GM19328 (cell line): ENCODE data around the gene SSBP3.
"Not testable (repeated sequence)": the region's sequence is repeated elsewhere in the genome, so short reads cannot be mapped to it uniquely, and the experiment has no call there.

ENCODE experiments used
- ATAC-seq: cut with Tn5 transposase; IDR thresholded peaks from one replicate; pipeline ENCODE4 v1.9.1; 2021; ENCODE audit warnings: mild to moderate bottlenecking, moderate library complexity; ENCODE audit not compliant: unreplicated experiment

Gene SSBP3

DNA sequence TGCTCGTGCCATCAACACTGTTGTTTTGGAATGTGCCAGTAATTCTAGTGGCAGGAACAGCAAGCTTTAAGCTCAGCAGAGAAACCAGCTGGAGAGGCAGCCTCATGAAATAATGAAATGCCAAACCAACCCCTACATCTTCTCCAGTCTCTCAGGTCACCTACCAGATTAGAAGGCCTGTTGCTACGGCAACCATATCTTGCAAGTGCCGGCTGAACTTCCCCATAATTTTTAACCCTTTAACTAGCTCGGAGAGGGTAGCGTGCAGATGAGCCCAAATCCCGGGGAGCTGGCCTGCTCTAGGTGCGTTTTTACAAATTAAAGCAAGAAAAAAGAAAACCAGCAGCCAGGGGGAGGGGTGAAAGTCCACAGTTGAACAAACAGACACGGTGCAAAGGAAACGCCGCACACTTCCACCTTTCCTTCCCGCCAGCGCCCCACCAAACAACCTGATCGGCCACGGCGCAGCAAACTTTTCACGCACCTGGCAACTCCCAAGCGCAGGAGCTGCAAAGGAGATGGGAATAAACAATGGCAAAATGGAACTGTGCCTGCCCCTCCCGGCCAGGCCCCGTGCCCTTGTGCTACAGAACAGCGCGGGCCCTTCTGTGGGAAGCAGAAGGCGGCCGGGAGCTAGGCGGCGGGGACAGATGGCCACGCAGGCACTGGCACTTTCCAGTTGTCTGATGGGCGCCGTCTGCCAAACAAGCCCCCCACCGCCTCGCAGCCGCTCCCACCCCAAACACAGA, 50.1 kb downstream of the SSBP3 start:
- ATAC-seq = no peak

DNA sequence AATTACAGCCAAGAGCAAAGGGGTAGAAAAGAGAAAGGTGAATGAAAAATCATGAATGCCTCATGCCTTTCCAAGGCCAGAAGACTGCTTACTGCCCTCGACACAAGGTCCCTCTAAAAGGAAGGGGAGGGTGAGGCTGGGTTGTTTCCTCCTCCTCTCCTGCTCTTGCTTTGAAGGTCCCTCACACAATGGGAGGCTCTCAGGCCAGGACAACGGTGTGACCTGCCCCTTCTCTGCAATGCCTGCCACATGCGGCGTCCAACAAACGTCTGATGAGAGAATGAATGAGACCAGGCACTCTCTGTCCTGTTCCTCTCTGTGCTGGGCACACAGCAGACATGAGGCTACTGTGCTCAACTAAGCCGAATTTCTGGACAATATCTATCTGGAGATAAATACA, 51.3 kb downstream of the SSBP3 start:
- ATAC-seq = no peak

DNA sequence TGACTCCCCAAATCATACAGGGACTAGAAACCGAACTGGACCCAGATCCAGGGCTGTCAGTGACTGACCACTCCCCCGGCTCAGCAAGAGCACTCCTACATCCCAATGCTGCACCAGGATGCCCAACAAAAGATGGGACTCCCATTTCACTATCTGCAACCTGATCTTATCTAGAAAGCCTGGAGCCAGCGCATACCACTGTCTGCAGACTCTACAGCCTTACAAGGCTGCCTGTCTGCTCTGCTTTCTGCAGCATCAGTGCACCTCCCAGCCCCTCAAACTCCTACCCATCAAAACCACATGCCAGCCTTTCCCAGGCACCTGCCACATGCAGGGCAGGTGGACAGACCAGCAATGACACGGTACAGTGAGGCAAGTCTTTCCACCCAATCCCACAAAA, 52.2 kb downstream of the SSBP3 start:
- ATAC-seq = no peak

DNA sequence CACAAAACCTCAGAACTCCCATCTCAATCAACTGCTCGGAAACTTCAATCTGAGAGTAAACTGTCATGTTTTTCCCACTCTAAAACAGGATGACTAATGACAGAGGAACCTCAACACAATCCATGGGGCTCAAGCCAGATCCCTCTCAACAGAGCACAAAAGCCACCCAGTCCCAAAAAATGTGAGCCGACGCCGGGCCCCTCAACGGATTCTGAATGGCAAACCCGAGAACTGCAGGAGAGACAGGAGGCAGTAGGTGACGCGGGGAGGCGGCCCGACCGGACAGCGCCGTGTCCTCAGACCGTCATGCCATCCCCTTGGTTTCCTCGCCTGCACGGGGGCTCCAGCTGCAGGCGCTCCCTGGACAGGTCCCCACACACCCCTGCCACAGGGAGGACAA, 53.4 kb downstream of the SSBP3 start:
- ATAC-seq = no peak

DNA sequence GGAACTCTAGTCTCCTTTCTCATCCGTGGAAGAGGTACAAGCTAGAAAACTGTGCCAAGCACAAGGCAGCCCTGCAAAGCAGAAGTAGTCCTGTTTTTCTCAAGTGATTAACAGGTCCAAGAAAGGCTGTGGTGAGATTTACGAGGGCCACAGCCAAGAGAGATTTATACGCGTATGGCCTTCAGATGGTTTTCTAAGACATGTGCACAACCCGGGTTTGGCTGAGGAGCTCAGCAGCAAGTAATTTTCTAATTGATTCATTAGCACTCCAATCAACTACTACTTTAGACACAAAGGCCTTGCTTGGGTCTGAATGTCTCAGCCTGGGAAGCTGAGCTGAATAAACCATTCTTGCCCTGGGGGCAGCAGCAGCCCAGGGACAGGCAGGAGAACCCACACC, 55.8 kb downstream of the SSBP3 start:
- ATAC-seq = no peak

DNA sequence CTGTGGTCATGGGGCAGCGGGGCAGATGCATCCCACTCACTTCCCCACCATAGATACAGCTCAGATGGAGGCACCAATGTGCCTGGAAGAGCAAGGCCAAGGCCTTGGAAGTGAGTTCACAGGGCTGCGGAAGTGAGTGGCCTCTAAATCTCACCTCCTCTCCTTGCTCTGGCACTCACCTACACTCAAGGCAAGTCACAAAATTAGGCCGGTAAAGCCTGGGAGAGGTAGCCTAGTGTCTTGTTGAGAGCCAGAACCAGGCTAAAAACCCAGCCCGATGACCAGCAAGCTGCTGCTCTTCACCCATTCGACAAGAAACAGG, 57.5 kb downstream of the SSBP3 start:
- ATAC-seq = no peak

DNA sequence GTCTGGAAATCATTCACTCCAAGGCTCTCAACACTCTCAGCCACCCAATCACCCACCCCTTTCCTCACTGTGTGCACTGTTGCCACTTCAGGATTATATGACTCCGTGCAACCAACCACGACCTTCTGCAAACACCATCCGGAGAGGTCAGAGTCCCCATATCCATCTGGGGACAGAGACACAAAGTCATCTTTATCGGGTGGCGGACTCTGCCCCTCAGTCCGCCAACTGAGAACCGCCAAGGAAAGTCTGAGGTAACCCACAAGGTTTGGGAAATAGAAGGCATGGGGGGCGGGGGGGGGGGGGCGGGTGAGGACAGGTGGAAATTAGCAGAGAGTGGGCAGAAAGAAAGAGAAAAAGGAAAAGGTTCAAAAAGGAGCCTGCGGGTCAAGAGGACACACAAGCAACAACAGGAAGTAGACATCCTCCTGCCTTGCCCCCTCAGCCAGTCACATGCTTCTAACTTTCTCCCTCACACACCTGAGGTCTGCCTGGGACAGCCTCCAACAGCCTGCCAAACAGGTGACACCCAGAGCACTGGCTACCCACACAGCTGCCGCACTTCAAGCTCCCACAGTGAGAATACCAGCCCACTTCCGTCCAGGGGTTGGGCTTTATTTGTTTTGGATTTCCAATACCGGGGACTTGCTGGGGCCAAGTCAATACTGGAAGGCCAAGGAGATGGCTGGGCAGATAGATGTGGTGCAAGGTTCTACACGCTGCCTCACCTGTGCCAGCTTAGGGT, 58.1 kb downstream of the SSBP3 start:
- ATAC-seq = no peak

DNA sequence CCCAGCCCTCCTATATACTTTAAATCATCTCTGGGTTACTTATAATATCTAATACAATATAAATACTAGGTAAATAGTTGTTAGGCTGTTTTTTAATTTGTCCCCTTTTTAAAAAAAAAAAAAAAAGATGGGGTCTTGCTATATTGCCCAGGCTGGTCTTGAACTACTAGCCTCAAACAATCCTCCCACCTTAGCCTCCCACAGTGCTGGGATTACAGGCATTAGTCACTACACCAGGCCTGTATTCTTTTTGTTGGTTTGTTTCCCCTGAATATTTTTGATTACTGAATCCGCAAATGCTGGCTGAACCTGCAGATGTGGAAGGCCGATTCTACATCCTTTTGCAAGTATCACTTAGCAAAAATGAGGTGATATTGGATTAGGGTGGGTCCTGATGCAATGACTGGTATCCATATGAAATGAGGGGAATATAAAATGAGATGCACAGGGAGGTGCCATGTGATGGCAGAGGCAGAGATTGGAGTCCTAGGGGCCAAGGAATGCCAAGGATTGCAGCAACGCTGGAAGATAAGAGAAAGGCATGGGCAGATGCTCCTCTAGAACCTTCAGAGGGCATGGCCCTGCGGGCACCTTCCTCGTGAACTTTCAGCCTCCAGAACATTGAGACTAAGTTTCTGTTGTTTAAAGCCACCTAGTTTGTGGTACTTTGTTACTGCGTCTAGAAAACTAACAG, 58.8 kb downstream of the SSBP3 start:
- no peak for ATAC-seq

DNA sequence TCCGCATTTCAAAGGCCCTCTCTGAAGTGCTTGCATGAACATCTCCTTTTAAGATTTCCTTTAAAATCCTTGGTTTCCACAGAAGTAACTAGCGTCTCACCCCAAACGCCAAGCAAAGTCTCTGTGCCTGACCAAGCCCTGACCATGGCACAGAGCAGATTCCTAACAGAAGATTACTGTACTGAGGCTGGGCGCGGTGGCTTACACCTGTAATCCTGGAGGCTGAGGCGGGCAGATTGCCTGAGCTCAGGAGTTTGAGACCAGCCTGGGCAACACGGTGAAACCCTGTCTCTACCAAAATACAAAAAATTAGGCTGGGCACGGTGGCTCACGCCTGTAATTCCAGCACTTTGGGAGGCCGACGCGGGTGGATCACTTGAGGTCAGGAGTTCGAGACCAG, 60.6 kb downstream of the SSBP3 start:
- ATAC-seq = not testable (repeated sequence)

DNA sequence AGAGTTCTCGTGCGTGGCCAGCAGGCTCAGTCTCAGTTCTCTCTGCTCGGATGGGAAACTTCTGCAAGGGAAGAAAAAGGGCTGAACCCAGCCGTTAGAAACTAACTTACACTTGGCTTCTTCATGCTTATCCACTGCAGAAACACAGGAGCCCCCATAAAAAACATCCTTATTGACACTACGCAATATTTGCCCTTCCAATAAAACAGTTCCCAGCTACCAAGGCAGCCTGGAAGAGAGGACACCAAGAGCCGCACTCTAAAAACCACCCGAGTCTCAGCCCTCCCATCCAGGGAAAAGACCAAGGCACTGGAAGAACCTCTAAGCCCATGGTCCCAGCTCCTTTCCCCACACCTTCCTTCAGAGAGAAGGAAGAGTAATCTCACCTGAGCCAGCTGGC, 61.1 kb downstream of the SSBP3 start:
- no peak for ATAC-seq

DNA sequence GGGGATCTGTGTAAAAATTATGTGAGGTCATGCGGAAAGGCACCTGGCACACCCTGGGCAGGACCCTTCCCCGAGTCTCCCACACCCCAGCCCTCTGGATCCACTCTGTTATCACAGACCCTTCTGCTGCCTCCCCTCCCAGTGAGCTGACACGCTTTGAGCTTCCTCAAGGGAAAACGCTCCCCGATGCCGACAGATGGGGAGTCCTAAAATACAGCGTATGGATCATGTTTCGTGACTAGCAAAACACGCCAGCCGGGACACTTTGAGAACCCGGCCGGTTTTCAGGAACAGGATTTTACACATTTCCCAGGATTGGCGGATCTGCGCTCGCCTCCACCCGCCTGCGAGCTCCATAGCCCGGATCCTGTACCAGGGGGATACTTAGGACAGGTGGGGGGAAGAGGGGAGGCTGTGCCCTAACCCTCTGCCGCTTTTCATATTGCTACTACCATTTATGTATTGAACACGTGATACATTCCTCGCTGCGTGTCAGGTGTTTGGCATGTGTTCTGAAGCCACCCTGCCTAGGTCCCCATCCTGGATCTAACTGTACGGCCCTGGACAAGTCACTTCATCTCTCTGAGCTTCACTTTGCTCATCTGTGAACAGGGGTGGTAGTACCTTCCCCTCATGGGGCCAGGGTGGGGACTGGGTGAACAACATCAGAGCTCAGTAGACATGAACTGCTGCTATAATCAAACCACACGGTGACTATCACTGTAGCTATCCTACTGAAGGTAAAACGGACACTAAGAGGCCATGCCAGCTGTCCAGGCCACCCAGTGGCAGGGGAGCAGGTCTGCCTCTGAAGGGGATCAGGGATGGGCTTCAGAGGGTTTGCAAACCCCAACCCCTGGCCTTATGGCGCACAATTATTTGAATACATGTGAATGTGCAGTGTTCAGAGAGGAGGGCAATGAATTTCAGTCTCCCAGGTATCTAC, 63.2 kb downstream of the SSBP3 start:
- ATAC-seq = no peak

DNA sequence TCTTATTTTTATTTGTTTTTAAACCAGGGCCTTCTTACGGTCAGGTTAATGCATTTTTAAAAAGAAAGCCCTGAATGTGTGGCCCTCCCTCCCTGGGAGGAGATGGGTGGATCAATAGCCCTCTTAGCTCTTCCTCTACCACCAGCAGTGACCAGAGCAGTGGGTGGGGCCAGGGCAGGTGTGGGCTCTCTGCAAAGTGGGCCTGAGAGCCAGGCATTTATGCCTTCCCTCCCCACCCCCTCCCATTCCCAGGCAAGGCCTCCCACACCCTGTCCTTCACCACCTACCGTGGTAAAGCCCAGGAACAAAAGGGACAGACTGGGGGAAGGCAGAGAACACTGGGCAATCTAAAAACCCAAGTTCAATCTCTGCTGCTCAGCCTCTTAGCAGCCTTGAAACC, 63.9 kb downstream of the SSBP3 start:
- no peak for ATAC-seq

DNA sequence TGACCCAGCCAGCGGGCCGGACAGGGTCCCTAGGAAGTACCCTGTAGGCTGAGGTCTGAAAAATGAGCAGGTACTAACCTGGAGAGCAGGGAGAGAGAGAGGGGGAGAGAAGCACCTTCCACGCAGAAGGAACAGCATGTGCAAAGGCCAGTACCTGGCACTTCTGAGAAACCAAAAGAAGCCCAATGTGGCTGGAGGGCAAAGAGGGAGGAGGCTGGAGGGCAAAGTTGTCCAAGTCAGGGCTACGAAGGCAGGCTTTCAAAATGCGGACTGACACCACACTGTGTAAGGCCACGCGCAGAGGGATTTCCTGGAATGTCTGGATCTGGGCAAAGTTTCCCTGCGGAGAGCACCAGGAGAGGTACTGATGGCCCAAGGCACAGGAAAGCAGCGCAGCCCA, 64.4 kb downstream of the SSBP3 start:
- no peak for ATAC-seq

DNA sequence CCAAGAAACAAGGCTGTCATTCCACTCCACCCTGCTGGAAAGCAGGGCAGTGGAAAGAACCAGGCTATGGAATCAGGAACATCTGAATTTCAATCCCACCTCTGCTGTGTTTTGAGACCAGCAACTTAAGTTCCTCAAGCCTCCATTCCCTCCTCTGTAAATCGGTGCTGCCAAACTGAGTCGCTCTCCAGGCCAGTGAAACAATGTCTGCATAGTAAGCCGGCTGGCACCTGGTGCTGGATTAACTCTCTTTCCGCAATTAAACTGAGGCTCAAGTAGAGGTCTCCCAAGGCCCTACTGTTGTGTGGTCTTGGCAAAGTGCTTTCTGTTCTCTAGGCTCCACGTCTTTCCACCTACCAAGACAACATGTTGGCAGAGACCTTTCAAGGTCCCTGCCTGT, 65.3 kb downstream of the SSBP3 start:
- ATAC-seq = no peak

DNA sequence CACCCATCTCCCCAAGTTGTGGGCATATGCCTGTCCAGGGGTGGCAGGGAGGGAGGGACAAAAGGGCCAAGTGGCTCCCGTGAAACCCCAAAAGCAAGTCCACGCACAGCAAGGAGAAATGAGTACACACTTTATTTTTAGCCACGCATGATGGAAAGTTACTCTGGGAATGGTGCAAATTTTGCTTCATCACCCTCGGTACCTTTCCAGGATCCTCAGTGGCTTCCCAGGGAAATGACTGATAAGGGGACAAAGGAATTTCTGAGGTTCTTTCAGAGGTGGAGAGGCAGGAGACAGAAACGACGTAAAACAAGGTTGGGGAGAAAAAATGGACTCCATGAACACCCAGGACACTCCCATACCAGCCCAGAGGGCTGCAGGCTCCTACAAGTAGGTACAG, 65.8 kb downstream of the SSBP3 start:
- no peak for ATAC-seq

DNA sequence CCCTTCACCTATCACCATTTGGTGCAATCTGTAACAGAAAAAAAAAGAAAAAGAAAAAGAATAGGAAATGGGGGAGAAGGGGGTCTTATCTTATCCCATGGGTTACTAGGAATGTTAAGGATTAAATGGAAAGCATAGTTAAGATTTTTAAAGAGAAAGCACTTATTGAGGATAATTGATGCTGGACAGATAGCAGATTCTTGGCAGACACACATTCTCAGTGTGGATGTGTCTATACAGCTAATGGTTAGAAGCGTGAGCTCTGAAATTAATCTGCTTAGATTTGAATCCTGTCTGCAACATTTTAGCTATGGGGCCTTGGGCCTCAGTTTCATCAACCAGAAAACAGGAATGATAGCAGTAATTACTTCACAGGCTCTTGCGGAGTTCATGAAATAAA, 67.1 kb downstream of the SSBP3 start:
- ATAC-seq = no peak

DNA sequence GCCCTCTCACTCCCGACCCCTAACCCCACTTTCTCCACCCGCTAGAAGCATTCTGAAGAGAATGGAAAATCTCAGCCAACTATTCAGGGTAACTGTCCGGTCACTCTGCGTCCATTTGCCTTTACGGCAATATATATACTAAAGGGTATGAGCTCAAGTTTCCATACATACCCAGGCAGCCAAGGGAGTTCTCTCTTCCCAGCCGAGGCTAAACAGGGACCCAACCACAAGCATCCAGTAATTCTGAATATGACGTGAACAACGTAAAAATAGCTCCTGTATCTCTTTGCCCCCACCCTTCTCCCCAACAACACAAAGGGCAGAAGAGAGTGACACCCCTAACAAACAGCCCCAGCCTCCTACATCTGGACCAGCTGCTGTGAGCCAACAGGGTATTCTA, 67.7 kb downstream of the SSBP3 start:
- no peak for ATAC-seq

DNA sequence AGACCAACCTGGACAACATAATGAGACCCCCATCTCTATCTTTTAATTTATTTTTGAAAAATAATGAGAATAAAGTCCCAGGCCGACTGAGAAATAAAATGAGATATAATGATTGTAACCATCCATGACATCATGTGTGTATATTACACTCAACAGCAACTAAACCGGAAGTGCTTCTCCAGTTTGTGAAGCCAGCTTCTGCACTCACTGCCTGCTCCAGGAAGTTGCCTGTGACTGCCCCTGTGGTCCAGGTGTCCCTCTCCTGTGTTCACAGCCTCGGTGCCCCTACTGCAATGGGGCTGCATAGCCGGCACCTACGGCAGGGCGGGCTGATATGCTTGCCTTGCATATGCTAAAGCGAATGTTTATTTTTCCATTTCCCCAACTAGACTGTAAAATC, 68.3 kb downstream of the SSBP3 start:
- ATAC-seq = no peak

DNA sequence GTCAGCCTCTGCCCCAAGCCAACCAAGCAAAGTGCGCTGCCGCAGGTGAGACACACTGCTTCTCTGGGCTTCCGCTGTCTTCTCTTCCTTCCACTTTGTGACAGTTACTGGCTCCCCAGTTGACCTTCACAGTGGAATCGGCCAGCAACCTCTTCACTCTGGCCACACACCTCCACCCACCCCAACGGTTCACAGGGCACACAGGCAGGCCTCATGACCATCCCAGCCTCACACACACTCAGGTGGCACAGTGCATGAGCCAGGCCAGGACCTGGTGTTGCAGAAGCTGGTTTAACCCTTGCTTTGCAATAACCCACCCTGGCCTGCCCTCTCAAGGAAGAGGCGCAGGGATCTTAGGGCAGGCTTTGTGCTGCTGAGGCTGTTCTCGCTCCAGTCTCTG, 69.2 kb downstream of the SSBP3 start:
- ATAC-seq = no peak

DNA sequence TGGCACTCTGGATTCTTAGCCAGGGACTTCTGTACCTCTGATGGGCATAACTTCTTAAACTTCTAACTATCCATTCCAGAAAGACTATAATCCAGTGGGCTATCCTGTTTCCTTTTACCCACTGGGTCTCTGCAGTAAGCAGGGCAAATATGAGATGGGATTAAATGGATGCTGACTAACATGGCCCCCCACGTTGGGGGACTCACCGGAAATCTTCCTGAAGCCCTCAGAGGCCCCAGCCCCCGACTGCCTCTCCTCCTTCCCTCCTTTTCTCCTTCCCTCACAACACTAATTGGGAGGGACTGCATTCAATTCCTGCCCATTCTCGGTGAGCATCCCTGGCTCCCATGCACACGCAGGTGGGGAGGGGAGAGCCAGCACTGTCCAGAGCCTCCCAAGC, 70.1 kb downstream of the SSBP3 start:
- ATAC-seq = no peak

DNA sequence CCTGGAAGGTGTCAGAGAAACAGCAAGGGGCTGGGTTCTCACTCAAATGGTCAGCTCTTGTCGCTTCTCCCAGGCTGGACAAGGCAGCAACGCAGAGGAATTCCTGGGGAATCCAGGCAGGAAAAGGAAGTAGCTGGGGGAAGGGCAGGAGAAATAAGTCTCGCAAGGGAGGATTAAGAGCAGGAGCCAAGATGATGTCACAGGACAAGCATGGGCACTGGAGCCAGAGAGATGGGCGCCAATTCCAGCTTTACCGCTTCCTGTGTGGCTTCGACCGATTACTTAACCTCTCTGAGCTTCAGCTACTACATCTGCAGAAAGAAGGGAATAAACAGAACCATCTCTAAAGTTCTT, 70.5 kb downstream of the SSBP3 start:
- ATAC-seq = no peak
